Measurements from ENCODE around the gene MCF2L. TPM values are rescaled to one million over a fixed set of nuclear protein-coding genes. Genes with fewer than 3 reads are reported as not detected.
A peak's percentile ranks its signal among the peaks of the same experiment; 100 is the strongest.

MCF2L gene
- total RNA-seq, 4 donors from 2014 or later = 62.1 to 186 (median 91.3) TPM

- Histone ChIP-seq H3K9me3 (no peaks in the 10 kb centered on the region), H3K27me3 (peaks cover 22% of the 10 kb centered on the region), H3K4me3 (no peak overlapping the region), H3K36me3 (no peaks in the 10 kb centered on the region), H3K27ac (no peak overlapping the region), H3K4me1 (peaks cover 0 to 18% (median 7%) of the 10 kb centered on the region in 4 donors)
- DNase-seq = peak; percentile 2
- no peak for TF ChIP-seq POLR2A (IDR thresholded peaks at IDR 0.05)
- TF ChIP-seq, protein P1, sequence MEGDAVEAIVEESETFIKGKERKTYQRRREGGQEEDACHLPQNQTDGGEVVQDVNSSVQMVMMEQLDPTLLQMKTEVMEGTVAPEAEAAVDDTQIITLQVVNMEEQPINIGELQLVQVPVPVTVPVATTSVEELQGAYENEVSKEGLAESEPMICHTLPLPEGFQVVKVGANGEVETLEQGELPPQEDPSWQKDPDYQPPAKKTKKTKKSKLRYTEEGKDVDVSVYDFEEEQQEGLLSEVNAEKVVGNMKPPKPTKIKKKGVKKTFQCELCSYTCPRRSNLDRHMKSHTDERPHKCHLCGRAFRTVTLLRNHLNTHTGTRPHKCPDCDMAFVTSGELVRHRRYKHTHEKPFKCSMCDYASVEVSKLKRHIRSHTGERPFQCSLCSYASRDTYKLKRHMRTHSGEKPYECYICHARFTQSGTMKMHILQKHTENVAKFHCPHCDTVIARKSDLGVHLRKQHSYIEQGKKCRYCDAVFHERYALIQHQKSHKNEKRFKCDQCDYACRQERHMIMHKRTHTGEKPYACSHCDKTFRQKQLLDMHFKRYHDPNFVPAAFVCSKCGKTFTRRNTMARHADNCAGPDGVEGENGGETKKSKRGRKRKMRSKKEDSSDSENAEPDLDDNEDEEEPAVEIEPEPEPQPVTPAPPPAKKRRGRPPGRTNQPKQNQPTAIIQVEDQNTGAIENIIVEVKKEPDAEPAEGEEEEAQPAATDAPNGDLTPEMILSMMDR (IDR thresholded peaks at IDR 0.05) = no peak
- TF ChIP-seq EP300 (IDR thresholded peaks at IDR 0.05; ENCODE audit: low read depth) = no peak
- no peak for TF ChIP-seq POLR2AphosphoS5 (IDR thresholded peaks at IDR 0.05)
- intact Hi-C loops (cut with DNase I; ENCODE audit: low total_unique reads) (no loop called here), in situ Hi-C loops (cut with MboI; ENCODE audit: low pct_ligation_motif_present in 1 of 4, low pct_unique_long_range_greater_than_20kb in 1 of 4, low sequenced_read_pairs in 3 of 4) (loop anchor here in 1 of 4 donors (25.0 kb wide), 1 partner anchor 422 kb away; no protein-coding TSS in a partner anchor)
- 88% methylated on average over 16 of the region's 16 CpGs; no CpG with 5 or more reads in 1 of the 2 donors for WGBS, 2 donors (ENCODE audit: low coverage in 1 of 2)
Measured at GRCh38 chr13:112965573-112966115, 3.4 kb upstream of the MCF2L start.

DNA sequence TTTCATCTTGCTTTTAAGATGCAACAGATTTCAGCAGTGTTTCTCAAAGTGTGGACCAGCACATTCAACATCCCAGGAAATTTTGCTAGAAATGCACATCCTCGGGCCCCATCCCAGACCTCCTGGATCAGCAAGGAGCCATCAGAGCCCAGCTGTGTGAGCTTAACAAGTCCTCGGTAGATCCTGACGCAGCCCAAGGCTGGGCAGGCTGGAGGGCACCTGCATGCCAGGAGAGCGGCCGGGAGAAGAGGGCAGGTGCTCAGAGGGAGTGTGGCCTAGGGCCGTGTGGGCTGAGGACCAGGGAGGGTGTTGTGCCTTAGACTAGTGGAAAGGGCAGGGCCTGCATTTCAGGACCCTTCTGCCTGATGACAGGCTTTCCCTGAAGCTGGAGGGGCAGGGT is 2.2 kb upstream of the MCF2L start:
- in situ Hi-C loops (cut with MboI; ENCODE audit: low pct_ligation_motif_present in 1 of 4, low pct_unique_long_range_greater_than_20kb in 1 of 4, low sequenced_read_pairs in 3 of 4) (loop anchor here in 1 of 4 donors (25.0 kb wide), 1 partner anchor 421 kb away; no protein-coding TSS in a partner anchor), intact Hi-C loops (cut with DNase I; ENCODE audit: low total_unique reads) (no loop called here)
- Histone ChIP-seq H3K27ac (no peak overlapping the region), H3K27me3 (peaks cover 32% of the 10 kb centered on the region), H3K4me3 (no peak overlapping the region), H3K9me3 (no peaks in the 10 kb centered on the region), H3K36me3 (no peaks in the 10 kb centered on the region), H3K4me1 (peaks cover 0 to 18% (median 7%) of the 10 kb centered on the region in 4 donors)
- TF ChIP-seq POLR2A (IDR thresholded peaks at IDR 0.05) = no peak
- no peak for TF ChIP-seq POLR2AphosphoS5 (IDR thresholded peaks at IDR 0.05)
- TF ChIP-seq, protein P1 (IDR thresholded peaks at IDR 0.05) = no peak
- TF ChIP-seq EP300 (IDR thresholded peaks at IDR 0.05; ENCODE audit: low read depth) = no peak
- peak; percentile 4 for DNase-seq
- WGBS, 2 donors (ENCODE audit: low coverage in 1 of 2) = 90% methylated on average over 6 of the region's 6 CpGs; no CpG with 5 or more reads in 1 of the 2 donors

- Histone ChIP-seq H3K4me1 (peaks cover 0 to 18% (median 7%) of the 10 kb centered on the region in 4 donors), H3K9me3 (no peaks in the 10 kb centered on the region), H3K36me3 (no peaks in the 10 kb centered on the region), H3K27me3 (peaks cover 32% of the 10 kb centered on the region), H3K4me3 (peak overlapping the region in 3 of 4 donors; percentile 39 to 55 (median 54)), H3K27ac (peak overlapping the region; percentile 69 to 88 (median 78))
- intact Hi-C loops (cut with DNase I; ENCODE audit: low total_unique reads) = no loop called here
- TF ChIP-seq EP300 (IDR thresholded peaks at IDR 0.05; ENCODE audit: low read depth) = no peak
- no peak for TF ChIP-seq POLR2AphosphoS5 (IDR thresholded peaks at IDR 0.05)
- TF ChIP-seq POLR2A (IDR thresholded peaks at IDR 0.05) = no peak
- TF ChIP-seq, protein P1 (IDR thresholded peaks at IDR 0.05) = no peak
- in situ Hi-C loops (cut with MboI; ENCODE audit: low pct_ligation_motif_present in 1 of 4, low pct_unique_long_range_greater_than_20kb in 1 of 4, low sequenced_read_pairs in 3 of 4) = loop anchor here in 1 of 4 donors (25.0 kb wide), 1 partner anchor 419 kb away; no protein-coding TSS in a partner anchor
- DNase-seq = peak; percentile 3
- 75 to 81% methylated on average over 6 to 22 of the region's 22 CpGs for WGBS, 2 donors (ENCODE audit: low coverage in 1 of 2)
Measured at GRCh38 chr13:112967686-112968379, 1.2 kb upstream of the MCF2L start.

- in situ Hi-C loops (cut with MboI; ENCODE audit: low pct_ligation_motif_present in 1 of 4, low pct_unique_long_range_greater_than_20kb in 1 of 4, low sequenced_read_pairs in 3 of 4) (loop anchor here in 1 of 4 donors (25.0 kb wide), 1 partner anchor 419 kb away; no protein-coding TSS in a partner anchor), intact Hi-C loops (cut with DNase I; ENCODE audit: low total_unique reads) (no loop called here)
- H3K4me3 ChIP-seq = peak overlapping the region; percentile 38 to 55 (median 46)
- H3K27me3 ChIP-seq = peaks cover 32% of the 10 kb centered on the region
- H3K36me3 ChIP-seq = no peaks in the 10 kb centered on the region
- H3K27ac ChIP-seq = peak overlapping the region; percentile 69 to 88 (median 78)
- peak in 1 of 3 donors; percentile 39 for TF ChIP-seq POLR2AphosphoS5 (IDR thresholded peaks at IDR 0.05)
- peak; percentile 27 for TF ChIP-seq POLR2A (IDR thresholded peaks at IDR 0.05)
- TF ChIP-seq EP300 (IDR thresholded peaks at IDR 0.05; ENCODE audit: low read depth) = no peak
- TF ChIP-seq, protein P1 (IDR thresholded peaks at IDR 0.05) = peak in 4 of 5 experiments; percentile 23 to 82 (median 38)
- no peaks in the 10 kb centered on the region for H3K9me3 ChIP-seq
- 2% methylated on average over 27 of the region's 52 CpGs; no CpG with 5 or more reads in 1 of the 2 donors for WGBS, 2 donors (ENCODE audit: low coverage in 1 of 2)
- H3K4me1 ChIP-seq = peaks cover 0 to 18% (median 7%) of the 10 kb centered on the region in 4 donors
- peak; percentile 70 for DNase-seq
Measured at GRCh38 chr13:112968380-112968909, 569 bp upstream of the MCF2L start.

Data from transverse colon (tissue), 4 donors.